ENCODE results near the gene NHSL2. TPM values are rescaled to one million over a fixed set of nuclear protein-coding genes. Genes with fewer than 3 reads are reported as not detected.

Gene NHSL2
- total RNA-seq, 1 experiment from 2014 or later, result 0.02 TPM

DNA sequence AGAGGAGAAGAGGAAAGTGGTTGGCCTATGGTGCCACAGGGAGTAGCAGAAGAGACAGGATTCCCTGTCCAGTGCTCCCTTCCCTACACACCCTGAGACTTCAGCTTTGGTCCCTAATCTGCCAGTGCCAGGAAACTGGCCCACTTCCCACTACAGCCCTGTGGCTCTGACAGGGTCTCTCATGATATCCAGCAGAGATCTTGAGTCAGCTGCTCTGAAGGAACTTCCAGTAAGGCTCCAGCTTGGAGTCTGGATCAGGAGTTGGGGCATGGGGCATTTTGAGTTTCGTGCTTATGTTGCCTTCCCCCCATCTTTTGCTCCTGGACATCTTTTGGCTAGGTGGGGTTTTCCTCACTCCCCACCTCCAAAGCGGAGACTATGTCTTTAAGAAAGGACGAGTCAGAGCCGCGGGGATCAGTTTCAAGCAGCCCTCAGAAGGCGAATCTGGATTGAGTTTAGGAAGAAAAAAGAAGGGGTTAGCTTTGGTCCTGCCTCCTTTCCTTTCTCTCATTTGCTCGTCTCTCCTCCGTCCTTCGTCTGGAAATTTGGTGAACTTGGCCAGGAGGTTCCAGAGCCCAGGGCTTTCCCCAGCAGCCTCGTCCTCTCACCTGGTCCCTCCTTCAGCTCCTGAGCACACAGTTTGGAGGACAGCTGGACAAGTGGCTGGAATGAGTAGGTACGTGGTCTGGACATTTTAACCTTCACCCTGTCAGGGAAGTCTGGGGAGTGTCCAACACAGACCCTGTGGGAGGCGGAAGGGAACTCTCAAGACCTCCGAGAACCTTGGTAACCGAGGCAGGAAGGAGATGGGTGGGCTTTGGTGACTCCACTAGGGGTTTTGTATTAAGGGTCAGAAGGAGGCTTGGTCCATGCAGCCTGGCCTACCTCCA is 116.6 kb downstream of the NHSL2 start:
- no peaks in the 10 kb centered on the region for H3K27me3 ChIP-seq
- H3K27ac ChIP-seq, result no peak overlapping the region
- no peak overlapping the region for H3K4me3 ChIP-seq
- H3K9me3 ChIP-seq (replicated peaks), result no peaks in the 10 kb centered on the region
- peaks cover 31% of the 10 kb centered on the region for H3K4me1 ChIP-seq
- no peaks in the 10 kb centered on the region for H3K36me3 ChIP-seq
- no peak for DNase-seq

- Histone ChIP-seq H3K4me3 (no peak overlapping the region), H3K36me3 (no peaks in the 10 kb centered on the region), H3K27ac (no peak overlapping the region), H3K27me3 (no peaks in the 10 kb centered on the region), H3K4me1 (peaks cover 31% of the 10 kb centered on the region), H3K9me3 (replicated peaks) (no peaks in the 10 kb centered on the region)
- DNase-seq, result no peak
Measured at GRCh38 chrX:72027914-72028307, 117.3 kb downstream of the NHSL2 start.

GRCh38 chrX:72028701-72029470 is 118.2 kb downstream of the NHSL2 start:
- peak; percentile 13 to 33 for DNase-seq
- Histone ChIP-seq H3K27ac (peak overlapping the region; percentile 56; the same call in 1 of the 2 replicates), H3K36me3 (no peaks in the 10 kb centered on the region), H3K4me1 (peaks cover 31% of the 10 kb centered on the region), H3K4me3 (no peak overlapping the region), H3K27me3 (no peaks in the 10 kb centered on the region), H3K9me3 (replicated peaks) (no peaks in the 10 kb centered on the region)

DNA sequence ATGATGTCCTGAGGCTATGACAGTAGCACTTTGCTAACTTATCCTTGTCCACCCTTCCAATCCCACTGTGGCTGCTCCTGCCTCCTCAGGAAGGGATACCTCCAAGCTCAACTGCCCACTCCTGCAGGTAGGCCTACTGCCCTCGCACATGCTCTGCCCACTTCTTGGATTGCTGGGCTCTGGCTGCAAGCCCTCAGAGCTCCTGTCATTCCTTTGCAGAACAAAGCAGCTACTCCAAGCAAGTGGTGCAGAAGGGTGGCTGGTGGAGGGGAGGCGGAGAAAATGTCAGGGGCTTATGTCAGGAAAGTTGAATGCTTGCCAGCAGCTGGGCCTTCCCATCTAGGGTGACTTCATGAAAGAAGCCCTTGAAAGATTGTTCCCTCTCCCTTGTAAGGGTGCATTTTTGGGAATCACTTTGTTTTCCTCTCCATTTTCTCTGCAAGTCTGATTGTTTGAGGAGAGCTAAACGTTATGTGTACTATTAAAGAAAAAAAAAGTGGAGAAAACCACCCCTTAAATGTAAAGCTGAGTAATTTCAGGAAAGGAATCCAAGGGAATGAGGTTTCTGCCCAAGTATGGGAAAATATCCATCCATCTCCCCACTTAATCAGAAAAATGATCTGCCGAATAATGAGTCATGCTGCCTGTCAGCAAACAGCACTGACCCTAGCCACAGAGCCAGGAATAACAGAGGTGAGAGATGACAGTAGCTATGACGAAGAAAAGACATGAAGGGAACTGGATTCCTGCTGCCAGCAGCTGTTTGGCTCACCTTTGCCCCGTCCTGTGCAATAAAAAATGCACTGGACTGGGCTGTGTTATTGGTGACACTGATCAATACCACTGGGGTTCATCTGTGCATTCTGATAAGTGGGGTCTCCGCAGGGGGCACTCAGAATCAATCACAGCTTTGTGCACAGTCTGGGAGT is 119.1 kb downstream of the NHSL2 start:
- Histone ChIP-seq H3K36me3 (no peaks in the 10 kb centered on the region), H3K9me3 (replicated peaks) (no peaks in the 10 kb centered on the region), H3K4me3 (no peak overlapping the region), H3K27me3 (no peaks in the 10 kb centered on the region), H3K4me1 (peaks cover 22% of the 10 kb centered on the region), H3K27ac (peak overlapping the region; percentile 56)
- DNase-seq, result peak; percentile 80 to 84

- no peak for DNase-seq
- Histone ChIP-seq H3K4me1 (peaks cover 21% of the 10 kb centered on the region), H3K27ac (no peak overlapping the region; the same call in 1 of the 2 replicates), H3K27me3 (no peaks in the 10 kb centered on the region), H3K9me3 (replicated peaks) (no peaks in the 10 kb centered on the region), H3K4me3 (no peak overlapping the region), H3K36me3 (no peaks in the 10 kb centered on the region)
Measured at GRCh38 chrX:72030431-72030830, 119.8 kb downstream of the NHSL2 start.

GRCh38 chrX:72031118-72031517 is 120.5 kb downstream of the NHSL2 start:
- Histone ChIP-seq H3K4me1 (peaks cover 21% of the 10 kb centered on the region), H3K9me3 (replicated peaks) (no peaks in the 10 kb centered on the region), H3K36me3 (no peaks in the 10 kb centered on the region), H3K27ac (no peak overlapping the region), H3K27me3 (no peaks in the 10 kb centered on the region), H3K4me3 (no peak overlapping the region)
- DNase-seq, result no peak

GRCh38 chrX:72031634-72032033 is 121.0 kb downstream of the NHSL2 start:
- Histone ChIP-seq H3K27me3 (no peaks in the 10 kb centered on the region), H3K9me3 (replicated peaks) (no peaks in the 10 kb centered on the region), H3K4me3 (no peak overlapping the region), H3K4me1 (peaks cover 21% of the 10 kb centered on the region), H3K36me3 (no peaks in the 10 kb centered on the region), H3K27ac (no peak overlapping the region)
- DNase-seq, result no peak

- H3K36me3 ChIP-seq, result no peaks in the 10 kb centered on the region
- no peak overlapping the region for H3K4me3 ChIP-seq
- H3K9me3 ChIP-seq (replicated peaks), result no peaks in the 10 kb centered on the region
- peaks cover 12% of the 10 kb centered on the region; the same call in 1 of the 2 replicates for H3K4me1 ChIP-seq
- DNase-seq, result no peak
- H3K27me3 ChIP-seq, result no peaks in the 10 kb centered on the region
- no peak overlapping the region for H3K27ac ChIP-seq
Measured at GRCh38 chrX:72037601-72038000, 127.0 kb downstream of the NHSL2 start.

- Histone ChIP-seq H3K9me3 (replicated peaks) (no peaks in the 10 kb centered on the region), H3K36me3 (no peaks in the 10 kb centered on the region), H3K27ac (no peak overlapping the region), H3K4me1 (peaks cover 12% of the 10 kb centered on the region; the same call in 1 of the 2 replicates), H3K27me3 (no peaks in the 10 kb centered on the region), H3K4me3 (no peak overlapping the region)
- DNase-seq, result no peak
Measured at GRCh38 chrX:72038016-72038415, 127.4 kb downstream of the NHSL2 start.

GRCh38 chrX:72038868-72039267 is 128.2 kb downstream of the NHSL2 start:
- Histone ChIP-seq H3K27me3 (no peaks in the 10 kb centered on the region), H3K9me3 (replicated peaks) (no peaks in the 10 kb centered on the region), H3K4me1 (peaks cover 12% of the 10 kb centered on the region; the same call in 1 of the 2 replicates), H3K36me3 (no peaks in the 10 kb centered on the region), H3K4me3 (no peak overlapping the region), H3K27ac (no peak overlapping the region)
- no peak for DNase-seq

DNA sequence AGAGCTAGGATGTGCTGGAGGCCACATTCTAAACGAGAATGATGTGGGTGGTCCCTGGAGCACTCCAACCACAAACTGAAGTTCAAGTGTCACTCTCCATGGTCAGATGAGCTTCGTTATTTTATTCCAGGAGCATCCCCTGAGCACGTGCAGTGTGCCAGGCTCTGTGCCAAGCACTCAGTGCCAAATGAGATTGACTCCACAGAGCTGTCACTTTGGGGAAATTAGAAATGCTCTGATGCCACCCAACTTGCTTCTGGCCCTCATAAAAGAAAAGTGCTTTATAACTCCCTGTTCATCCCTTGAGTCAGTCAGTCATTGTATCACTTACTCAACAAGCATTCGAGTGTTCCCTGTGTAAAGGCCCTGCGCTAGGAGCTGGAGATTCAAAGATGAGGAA is 129.9 kb downstream of the NHSL2 start:
- no peak overlapping the region for H3K27ac ChIP-seq
- DNase-seq, result peak in 1 of 2 experiments; percentile 20
- no peaks in the 10 kb centered on the region for H3K36me3 ChIP-seq
- no peak overlapping the region for H3K4me3 ChIP-seq
- H3K27me3 ChIP-seq, result no peaks in the 10 kb centered on the region
- no peaks in the 10 kb centered on the region for H3K9me3 ChIP-seq (replicated peaks)
- H3K4me1 ChIP-seq, result peaks cover 12% of the 10 kb centered on the region; the same call in 1 of the 2 replicates

- peaks cover 12% of the 10 kb centered on the region; the same call in 1 of the 2 replicates for H3K4me1 ChIP-seq
- DNase-seq, result peak; percentile 39 to 58
- H3K9me3 ChIP-seq (replicated peaks), result no peaks in the 10 kb centered on the region
- no peaks in the 10 kb centered on the region for H3K27me3 ChIP-seq
- no peak overlapping the region for H3K4me3 ChIP-seq
- peak overlapping the region; percentile 34; the same call in 1 of the 2 replicates for H3K27ac ChIP-seq
- no peaks in the 10 kb centered on the region for H3K36me3 ChIP-seq
Measured at GRCh38 chrX:72041176-72041575, 130.5 kb downstream of the NHSL2 start.

GRCh38 chrX:72041871-72042851 is 131.5 kb downstream of the NHSL2 start:
- DNase-seq, result peak; percentile 55 to 69
- Histone ChIP-seq H3K27me3 (no peaks in the 10 kb centered on the region), H3K4me1 (peaks cover 12% of the 10 kb centered on the region; the same call in 1 of the 2 replicates), H3K36me3 (no peaks in the 10 kb centered on the region), H3K4me3 (no peak overlapping the region), H3K27ac (peak overlapping the region; percentile 34; the same call in 1 of the 2 replicates), H3K9me3 (replicated peaks) (no peaks in the 10 kb centered on the region)
